Activated effector memory CD4-positive, alpha-beta T cell treated with Interleukin-2 at 50 U/mL for 16 hours (primary cell): ENCODE data around the gene BAIAP2.
"Not testable (repeated sequence)": the region's sequence is repeated elsewhere in the genome, so short reads cannot be mapped to it uniquely, and the experiment has no call there.

Experiments used
- DNase-seq: peaks from one replicate; pipeline ENCODE4 v3.0.0-alpha.2; 2020

Gene BAIAP2

GRCh38 chr17:81129711-81130367, 94.9 kb downstream of the BAIAP2 start:
- DNase-seq: no peak

GRCh38 chr17:81130385-81131361, 95.7 kb downstream of the BAIAP2 start:
- no peak for DNase-seq

- no peak for DNase-seq
Observed at GRCh38 chr17:81131486-81132196, 96.7 kb downstream of the BAIAP2 start.

GRCh38 chr17:81132197-81132540, 97.2 kb downstream of the BAIAP2 start:
- no peak for DNase-seq

- no peak for DNase-seq
Observed at GRCh38 chr17:81132770-81133723, 98.1 kb downstream of the BAIAP2 start.

GRCh38 chr17:81134064-81134781, 99.3 kb downstream of the BAIAP2 start:
- no peak for DNase-seq

GRCh38 chr17:81135505-81136278, 100.7 kb downstream of the BAIAP2 start:
- no peak for DNase-seq

GRCh38 chr17:81136366-81136765, 101.4 kb downstream of the BAIAP2 start:
- no peak for DNase-seq

- DNase-seq: no peak
Observed at GRCh38 chr17:81137248-81137647, 102.3 kb downstream of the BAIAP2 start.

GRCh38 chr17:81138083-81138482, 103.1 kb downstream of the BAIAP2 start:
- DNase-seq: no peak

- DNase-seq: no peak
Observed at GRCh38 chr17:81138500-81138899, 103.5 kb downstream of the BAIAP2 start.

GRCh38 chr17:81139428-81139827, 104.5 kb downstream of the BAIAP2 start:
- DNase-seq: no peak

- DNase-seq: no peak
Observed at GRCh38 chr17:81140018-81140417, 105.1 kb downstream of the BAIAP2 start.

- DNase-seq: no peak
Observed at GRCh38 chr17:81140695-81141094, 105.7 kb downstream of the BAIAP2 start.

- peak; percentile 40 for DNase-seq
Observed at GRCh38 chr17:81142301-81143199, 107.6 kb downstream of the BAIAP2 start.

- no peak for DNase-seq
Observed at GRCh38 chr17:81143200-81143527, 108.2 kb downstream of the BAIAP2 start.

GRCh38 chr17:81143717-81144422, 108.9 kb downstream of the BAIAP2 start:
- DNase-seq: no peak

GRCh38 chr17:81144423-81144781, 109.5 kb downstream of the BAIAP2 start:
- DNase-seq: no peak

- not testable (repeated sequence) for DNase-seq
Observed at GRCh38 chr17:81146208-81146607, 111.3 kb downstream of the BAIAP2 start.
